ENCODE data around the gene A1BG.
A peak's percentile ranks its signal among the peaks of the same experiment; 100 is the strongest.

A1BG gene

DNA sequence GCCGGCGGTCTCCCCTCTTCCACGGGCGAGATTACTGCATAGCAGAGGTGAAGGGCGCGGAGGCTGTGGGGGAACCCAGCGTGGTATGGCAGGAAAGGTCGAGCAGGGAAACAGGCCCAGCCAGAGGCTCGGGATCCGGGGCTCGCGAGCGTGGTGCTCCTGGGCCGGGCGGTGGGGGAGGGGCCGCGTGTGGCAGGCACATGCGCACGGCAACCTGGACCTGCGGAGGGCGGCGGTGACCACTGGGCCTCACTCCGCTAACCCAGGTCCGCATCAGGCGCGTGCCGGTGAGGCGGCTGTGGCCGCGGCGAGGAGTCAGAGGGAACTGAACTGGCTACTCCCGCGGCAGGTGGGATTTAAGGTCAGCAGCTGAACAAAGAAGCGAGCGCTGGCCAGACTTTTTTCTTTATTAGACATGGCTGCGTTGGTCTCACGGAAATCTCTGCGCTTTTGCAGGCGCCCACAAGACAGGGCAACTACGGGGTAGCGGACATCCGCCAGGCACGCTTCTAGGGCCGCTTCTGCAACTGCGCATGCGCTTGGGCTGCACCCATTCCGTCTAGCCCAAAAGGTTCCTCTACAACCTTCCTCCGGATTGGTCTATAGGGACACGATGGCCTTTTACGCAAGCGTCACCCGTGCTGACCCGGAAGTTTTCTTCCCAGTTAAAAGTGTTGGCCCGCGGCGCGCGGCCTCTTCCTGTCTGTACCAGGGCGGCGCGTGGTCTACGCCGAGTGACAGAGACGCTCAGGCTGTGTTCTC is 33.5 kb upstream of the A1BG start, which contains the start of gene RPS5 (continued):
- TF ChIP-seq ZNF433 (tag by site-specific recombination; IDR thresholded peaks at IDR 0.05; ENCODE audit: low read depth) (no peak), KLF16 (tag by site-specific recombination; IDR thresholded peaks at IDR 0.05) (no peak; the same call in 1 of the 2 replicates), ZNF341 (tag by site-specific recombination; IDR thresholded peaks at IDR 0.05; ENCODE audit: low read depth) (peak; percentile 48), ZNF274 (IDR thresholded peaks at IDR 0.05; ENCODE audit: low read length) (no peak), ZNF274 (tag by site-specific recombination; IDR thresholded peaks at IDR 0.05; ENCODE audit: borderline replicate concordance) (no peak), KLF7 (tag by site-specific recombination; IDR thresholded peaks at IDR 0.05; ENCODE audit: borderline replicate concordance) (no peak; the same call in 1 of the 2 replicates), ZFP3 (tag by site-specific recombination; IDR thresholded peaks at IDR 0.05; ENCODE audit: low read depth) (no peak), GLIS2 (tag by site-specific recombination; IDR thresholded peaks at IDR 0.05) (no peak), SP2 (tag by site-specific recombination; IDR thresholded peaks at IDR 0.05) (peak; percentile 88), TSHZ1 (tag by site-specific recombination; IDR thresholded peaks at IDR 0.05; ENCODE audit: borderline replicate concordance) (no peak), ZNF335 (tag by site-specific recombination; conservative IDR thresholded peaks at IDR 0.05) (peak; percentile 99), ZNF843 (tag by site-specific recombination; IDR thresholded peaks at IDR 0.05) (peak; percentile 52; the same call in 1 of the 2 replicates), SCRT1 (tag by site-specific recombination; IDR thresholded peaks at IDR 0.05; ENCODE audit: borderline replicate concordance) (no peak), HOXD13 (CRISPR knock-in tag; IDR thresholded peaks at IDR 0.05; ENCODE audit: borderline replicate concordance) (peak; percentile 57; the same call in 1 of the 2 replicates), ZNF37A (tag by site-specific recombination; IDR thresholded peaks at IDR 0.05) (no peak), HOXC10 (CRISPR knock-in tag; IDR thresholded peaks at IDR 0.05) (peak; percentile 97), ZNF544 (tag by site-specific recombination; IDR thresholded peaks at IDR 0.05) (no peak), ZNF560 (tag by site-specific recombination; IDR thresholded peaks at IDR 0.05; ENCODE audit: borderline replicate concordance) (no peak), PRDM1 (tag by site-specific recombination; IDR thresholded peaks at IDR 0.05) (no peak), ZNF510 (tag by site-specific recombination; IDR thresholded peaks at IDR 0.05; ENCODE audit: insufficient replicate concordance) (no peak), ZNF624 (tag by site-specific recombination; IDR thresholded peaks at IDR 0.05) (no peak), ZNF350 (tag by site-specific recombination; IDR thresholded peaks at IDR 0.05) (no peak), ZNF280C (tag by site-specific recombination; IDR thresholded peaks at IDR 0.05) (no peak), ZNF324 (tag by site-specific recombination; IDR thresholded peaks at IDR 0.05) (peak; percentile 30; the same call in 1 of the 2 replicates)
- TF ChIP-seq, protein P1, sequence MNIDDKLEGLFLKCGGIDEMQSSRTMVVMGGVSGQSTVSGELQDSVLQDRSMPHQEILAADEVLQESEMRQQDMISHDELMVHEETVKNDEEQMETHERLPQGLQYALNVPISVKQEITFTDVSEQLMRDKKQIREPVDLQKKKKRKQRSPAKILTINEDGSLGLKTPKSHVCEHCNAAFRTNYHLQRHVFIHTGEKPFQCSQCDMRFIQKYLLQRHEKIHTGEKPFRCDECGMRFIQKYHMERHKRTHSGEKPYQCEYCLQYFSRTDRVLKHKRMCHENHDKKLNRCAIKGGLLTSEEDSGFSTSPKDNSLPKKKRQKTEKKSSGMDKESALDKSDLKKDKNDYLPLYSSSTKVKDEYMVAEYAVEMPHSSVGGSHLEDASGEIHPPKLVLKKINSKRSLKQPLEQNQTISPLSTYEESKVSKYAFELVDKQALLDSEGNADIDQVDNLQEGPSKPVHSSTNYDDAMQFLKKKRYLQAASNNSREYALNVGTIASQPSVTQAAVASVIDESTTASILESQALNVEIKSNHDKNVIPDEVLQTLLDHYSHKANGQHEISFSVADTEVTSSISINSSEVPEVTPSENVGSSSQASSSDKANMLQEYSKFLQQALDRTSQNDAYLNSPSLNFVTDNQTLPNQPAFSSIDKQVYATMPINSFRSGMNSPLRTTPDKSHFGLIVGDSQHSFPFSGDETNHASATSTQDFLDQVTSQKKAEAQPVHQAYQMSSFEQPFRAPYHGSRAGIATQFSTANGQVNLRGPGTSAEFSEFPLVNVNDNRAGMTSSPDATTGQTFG (tag by site-specific recombination; IDR thresholded peaks at IDR 0.05; ENCODE audit: borderline replicate concordance) = no peak
- TF ChIP-seq, protein P2, sequence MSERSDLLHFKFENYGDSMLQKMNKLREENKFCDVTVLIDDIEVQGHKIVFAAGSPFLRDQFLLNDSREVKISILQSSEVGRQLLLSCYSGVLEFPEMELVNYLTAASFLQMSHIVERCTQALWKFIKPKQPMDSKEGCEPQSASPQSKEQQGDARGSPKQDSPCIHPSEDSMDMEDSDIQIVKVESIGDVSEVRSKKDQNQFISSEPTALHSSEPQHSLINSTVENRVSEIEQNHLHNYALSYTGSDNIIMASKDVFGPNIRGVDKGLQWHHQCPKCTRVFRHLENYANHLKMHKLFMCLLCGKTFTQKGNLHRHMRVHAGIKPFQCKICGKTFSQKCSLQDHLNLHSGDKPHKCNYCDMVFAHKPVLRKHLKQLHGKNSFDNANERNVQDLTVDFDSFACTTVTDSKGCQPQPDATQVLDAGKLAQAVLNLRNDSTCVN (tag by site-specific recombination; optimal IDR thresholded peaks at IDR 0.05) = peak; percentile 93
- TF ChIP-seq, protein P3, sequence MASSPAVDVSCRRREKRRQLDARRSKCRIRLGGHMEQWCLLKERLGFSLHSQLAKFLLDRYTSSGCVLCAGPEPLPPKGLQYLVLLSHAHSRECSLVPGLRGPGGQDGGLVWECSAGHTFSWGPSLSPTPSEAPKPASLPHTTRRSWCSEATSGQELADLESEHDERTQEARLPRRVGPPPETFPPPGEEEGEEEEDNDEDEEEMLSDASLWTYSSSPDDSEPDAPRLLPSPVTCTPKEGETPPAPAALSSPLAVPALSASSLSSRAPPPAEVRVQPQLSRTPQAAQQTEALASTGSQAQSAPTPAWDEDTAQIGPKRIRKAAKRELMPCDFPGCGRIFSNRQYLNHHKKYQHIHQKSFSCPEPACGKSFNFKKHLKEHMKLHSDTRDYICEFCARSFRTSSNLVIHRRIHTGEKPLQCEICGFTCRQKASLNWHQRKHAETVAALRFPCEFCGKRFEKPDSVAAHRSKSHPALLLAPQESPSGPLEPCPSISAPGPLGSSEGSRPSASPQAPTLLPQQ (tag by site-specific recombination; IDR thresholded peaks at IDR 0.05) = 0 out of 2 replicates have a peak, but pooled peaks have one; percentile 40

Data from HEK293 (cell line).